HEK293T (cell line): Measurements from ENCODE around the gene CELF1.

Experiments used
- ARNT ChIP-seq: fragments of 450-650 bp; IDR thresholded peaks from 2 replicates; pipeline ENCODE4 v1.6.1; 2017; ENCODE audit warnings: mild to moderate bottlenecking
- BHLHE40 ChIP-seq: fragments of 450-650 bp; IDR thresholded peaks from 2 replicates; pipeline ENCODE4 v1.6.1; 2016; ENCODE audit warnings: mild to moderate bottlenecking, moderate library complexity, borderline replicate concordance
- ELF4 ChIP-seq: fragments of 450-650 bp; IDR thresholded peaks from 2 replicates; pipeline ENCODE4 v1.6.1; 2017; ENCODE audit warnings: antibody characterized with exemption
- FOXA1 ChIP-seq: fragments of 450-650 bp; IDR thresholded peaks from 2 replicates; pipeline ENCODE4 v1.6.1; 2016; ENCODE audit warnings: mild to moderate bottlenecking
- FOXK2 ChIP-seq: fragments of 450-650 bp; IDR thresholded peaks from 2 replicates; pipeline ENCODE4 v1.6.1; 2016; ENCODE audit warnings: mild to moderate bottlenecking
- FOXM1 ChIP-seq: fragments of 450-650 bp; IDR thresholded peaks from 2 replicates; pipeline ENCODE4 v1.6.1; 2017; ENCODE audit warnings: mild to moderate bottlenecking, borderline replicate concordance
- HDGF ChIP-seq: fragments of 450-650 bp; IDR thresholded peaks from 2 replicates; pipeline ENCODE4 v1.6.1; 2017; ENCODE audit warnings: antibody characterized with exemption, borderline replicate concordance
- L3MBTL2 ChIP-seq: fragments of 450-650 bp; conservative IDR thresholded peaks from 2 replicates; pipeline ENCODE4 v1.6.1; 2016; ENCODE audit warnings: mild to moderate bottlenecking
- LEF1 ChIP-seq: fragments of 450-650 bp; IDR thresholded peaks from 2 replicates; pipeline ENCODE4 v1.6.1; 2017; ENCODE audit warnings: mild to moderate bottlenecking, borderline replicate concordance
- SP1 ChIP-seq: fragments of 450-650 bp; IDR thresholded peaks from 2 replicates; pipeline ENCODE4 v1.6.1; 2017
- SUZ12 ChIP-seq: fragments of 450-650 bp; IDR thresholded peaks from 2 replicates; pipeline ENCODE4 v1.6.1; 2016; ENCODE audit warnings: mild to moderate bottlenecking
- TARDBP ChIP-seq: fragments of 450-650 bp; IDR thresholded peaks from 2 replicates; pipeline ENCODE4 v1.6.1; 2016
- ZNF384 ChIP-seq: fragments of 450-650 bp; IDR thresholded peaks from 2 replicates; pipeline ENCODE4 v1.6.1; 2016
- TF ChIP-seq, protein P1 (sequence below): fragments of 450-650 bp; IDR thresholded peaks from 2 replicates; pipeline ENCODE4 v1.6.1; 2016

DNA sequence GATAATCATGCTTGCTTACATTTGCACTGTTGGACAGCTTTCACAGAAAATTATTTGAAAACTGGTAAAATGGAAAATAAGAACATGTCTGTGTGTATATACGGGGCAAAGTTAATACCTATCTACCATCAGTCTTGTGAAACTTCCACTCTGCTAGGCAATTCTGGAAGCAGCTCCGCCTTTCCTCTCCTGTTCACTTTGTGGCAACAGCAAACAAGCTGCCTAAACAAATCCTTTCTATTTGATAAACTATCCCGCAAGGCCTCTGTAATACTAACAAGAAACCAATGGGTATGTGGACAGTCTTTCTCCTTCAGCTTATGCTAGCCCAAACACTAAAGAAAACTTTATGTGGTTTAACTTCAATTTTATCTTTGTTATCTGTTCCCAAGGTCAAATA, 64.8 kb downstream of the CELF1 start:
- no peak for TF ChIP-seq SP1
- no peak for TF ChIP-seq L3MBTL2
- TF ChIP-seq HDGF = no peak
- TF ChIP-seq FOXK2 = no peak
- no peak for TF ChIP-seq BHLHE40
- no peak for TF ChIP-seq ELF4
- TF ChIP-seq, protein P1, sequence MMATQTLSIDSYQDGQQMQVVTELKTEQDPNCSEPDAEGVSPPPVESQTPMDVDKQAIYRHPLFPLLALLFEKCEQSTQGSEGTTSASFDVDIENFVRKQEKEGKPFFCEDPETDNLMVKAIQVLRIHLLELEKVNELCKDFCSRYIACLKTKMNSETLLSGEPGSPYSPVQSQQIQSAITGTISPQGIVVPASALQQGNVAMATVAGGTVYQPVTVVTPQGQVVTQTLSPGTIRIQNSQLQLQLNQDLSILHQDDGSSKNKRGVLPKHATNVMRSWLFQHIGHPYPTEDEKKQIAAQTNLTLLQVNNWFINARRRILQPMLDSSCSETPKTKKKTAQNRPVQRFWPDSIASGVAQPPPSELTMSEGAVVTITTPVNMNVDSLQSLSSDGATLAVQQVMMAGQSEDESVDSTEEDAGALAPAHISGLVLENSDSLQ = no peak
- TF ChIP-seq SUZ12 = no peak
- no peak for TF ChIP-seq TARDBP
- TF ChIP-seq FOXA1 = no peak
- no peak for TF ChIP-seq FOXM1
- TF ChIP-seq ZNF384 = no peak
- TF ChIP-seq ARNT = no peak
- TF ChIP-seq LEF1 = no peak
